ENCODE results near the gene SLC35D2. TPM values are rescaled to one million over a fixed set of nuclear protein-coding genes. Genes with fewer than 3 reads are reported as not detected.
"Not testable (repeated sequence)": the region's sequence is repeated elsewhere in the genome, so short reads cannot be mapped to it uniquely, and the experiment has no call there.

The SLC35D2 gene
- total RNA-seq, 4 donors from 2014 or later, result 5.6 to 38.5 (median 21.0) TPM

DNA sequence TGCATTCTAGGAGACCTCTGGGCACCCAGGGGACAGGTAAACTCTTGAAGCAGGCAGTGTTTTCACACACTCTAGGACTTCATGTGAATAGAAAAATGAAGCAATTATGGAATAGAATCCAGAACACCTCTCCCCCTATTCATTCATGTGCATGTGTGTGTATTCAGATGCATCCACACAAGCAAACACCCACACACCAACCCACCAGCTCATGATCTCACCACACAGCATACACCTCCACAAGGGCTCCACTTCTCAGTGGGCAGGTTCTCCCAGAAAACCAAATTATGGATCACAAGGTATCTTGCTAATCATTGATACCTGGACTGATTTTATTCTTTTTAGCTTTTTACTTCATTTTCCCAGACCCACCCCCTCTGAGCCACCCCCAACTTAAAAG lies 60.3 kb downstream of the SLC35D2 start:
- H3K36me3 ChIP-seq, result no peaks in the 10 kb centered on the region
- intact Hi-C loops (cut with DNase I; ENCODE audit: low total_unique reads), result loop anchor here (10.0 kb wide), 1 partner anchor 342 kb away; no protein-coding TSS in a partner anchor
- no peak for TF ChIP-seq POLR2A (IDR thresholded peaks at IDR 0.05)
- TF ChIP-seq, protein P1, sequence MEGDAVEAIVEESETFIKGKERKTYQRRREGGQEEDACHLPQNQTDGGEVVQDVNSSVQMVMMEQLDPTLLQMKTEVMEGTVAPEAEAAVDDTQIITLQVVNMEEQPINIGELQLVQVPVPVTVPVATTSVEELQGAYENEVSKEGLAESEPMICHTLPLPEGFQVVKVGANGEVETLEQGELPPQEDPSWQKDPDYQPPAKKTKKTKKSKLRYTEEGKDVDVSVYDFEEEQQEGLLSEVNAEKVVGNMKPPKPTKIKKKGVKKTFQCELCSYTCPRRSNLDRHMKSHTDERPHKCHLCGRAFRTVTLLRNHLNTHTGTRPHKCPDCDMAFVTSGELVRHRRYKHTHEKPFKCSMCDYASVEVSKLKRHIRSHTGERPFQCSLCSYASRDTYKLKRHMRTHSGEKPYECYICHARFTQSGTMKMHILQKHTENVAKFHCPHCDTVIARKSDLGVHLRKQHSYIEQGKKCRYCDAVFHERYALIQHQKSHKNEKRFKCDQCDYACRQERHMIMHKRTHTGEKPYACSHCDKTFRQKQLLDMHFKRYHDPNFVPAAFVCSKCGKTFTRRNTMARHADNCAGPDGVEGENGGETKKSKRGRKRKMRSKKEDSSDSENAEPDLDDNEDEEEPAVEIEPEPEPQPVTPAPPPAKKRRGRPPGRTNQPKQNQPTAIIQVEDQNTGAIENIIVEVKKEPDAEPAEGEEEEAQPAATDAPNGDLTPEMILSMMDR (IDR thresholded peaks at IDR 0.05), result no peak

DNA sequence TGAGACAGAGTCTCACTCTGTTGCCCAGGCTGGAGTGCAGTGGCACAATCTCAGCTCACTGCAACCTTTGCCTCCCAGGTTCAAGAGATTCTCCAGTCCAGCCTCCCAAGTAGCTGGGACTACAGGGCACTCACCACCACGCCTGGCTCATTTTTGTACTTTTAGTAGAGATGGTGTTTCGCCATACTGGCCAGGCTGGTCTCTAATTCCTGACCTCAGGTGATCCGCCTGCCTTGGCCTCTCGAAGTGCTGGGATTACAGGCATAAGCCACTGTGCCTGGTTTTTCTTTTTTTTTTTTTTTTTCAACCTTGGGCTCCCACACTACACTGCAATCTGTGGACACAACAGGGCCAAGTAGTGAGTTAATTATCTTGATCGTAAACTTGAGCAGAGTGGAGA lies 60.8 kb downstream of the SLC35D2 start:
- not testable (repeated sequence) for H3K36me3 ChIP-seq, H3K4me3 ChIP-seq, H3K9me3 ChIP-seq, H3K27ac ChIP-seq, H3K4me1 ChIP-seq, DNase-seq, H3K27me3 ChIP-seq
- intact Hi-C loops (cut with DNase I; ENCODE audit: low total_unique reads), result loop anchor here (10.0 kb wide), 1 partner anchor 342 kb away; no protein-coding TSS in a partner anchor

More for the DNA sequence above, 60.3 kb downstream of the SLC35D2 start:
- no peak overlapping the region for H3K4me3 ChIP-seq
- DNase-seq, result no peak
- no peaks in the 10 kb centered on the region for H3K9me3 ChIP-seq
- H3K27ac ChIP-seq, result no peak overlapping the region
- no peaks in the 10 kb centered on the region for H3K4me1 ChIP-seq
- no peaks in the 10 kb centered on the region for H3K27me3 ChIP-seq

DNA sequence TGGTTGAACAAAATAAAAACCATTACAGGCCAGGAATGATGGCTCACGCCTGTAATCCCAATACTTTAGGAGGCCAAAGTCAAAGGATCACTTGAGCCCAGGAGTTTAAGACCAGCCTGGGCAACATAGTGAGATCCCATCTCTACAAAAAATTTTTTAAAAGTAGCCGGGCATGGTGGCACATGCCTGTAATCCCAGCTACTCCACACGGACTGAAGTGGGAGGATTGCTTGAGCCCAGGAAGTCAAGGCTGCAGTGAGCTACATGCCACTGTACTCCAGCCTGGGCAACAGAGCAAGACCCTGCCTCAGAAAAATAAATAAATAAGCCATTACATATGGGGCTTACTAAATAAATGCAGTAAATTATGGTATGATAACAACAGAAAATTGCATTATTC lies 61.3 kb downstream of the SLC35D2 start:
- DNase-seq, H3K4me3 ChIP-seq, H3K27me3 ChIP-seq, H3K4me1 ChIP-seq, H3K27ac ChIP-seq, H3K36me3 ChIP-seq, H3K9me3 ChIP-seq: not testable (repeated sequence)
- intact Hi-C loops (cut with DNase I; ENCODE audit: low total_unique reads), result loop anchor here (10.0 kb wide), 1 partner anchor 343 kb away; no protein-coding TSS in a partner anchor

DNA sequence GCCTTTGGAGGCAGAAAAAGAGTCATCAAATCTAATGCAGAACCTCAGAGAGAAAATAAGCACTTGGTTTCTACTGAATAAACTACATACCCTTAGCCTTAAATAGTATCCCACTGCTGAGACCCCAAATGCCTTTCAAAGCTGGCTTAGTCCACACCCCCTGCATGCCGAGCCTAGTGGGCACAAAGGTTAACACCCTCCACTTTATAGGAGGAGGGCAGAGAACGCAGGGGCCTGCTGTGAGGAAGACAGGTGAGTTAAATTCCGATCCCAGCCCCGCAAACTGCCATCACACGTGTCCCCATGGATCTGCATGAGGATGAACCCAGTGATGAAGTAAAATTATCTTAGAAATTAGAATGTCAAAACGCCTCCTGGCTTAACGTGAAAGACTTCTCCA lies 62.0 kb downstream of the SLC35D2 start:
- Histone ChIP-seq H3K4me3 (no peak overlapping the region), H3K4me1 (no peaks in the 10 kb centered on the region), H3K9me3 (no peaks in the 10 kb centered on the region), H3K27me3 (no peaks in the 10 kb centered on the region), H3K27ac (no peak overlapping the region), H3K36me3 (no peaks in the 10 kb centered on the region)
- intact Hi-C loops (cut with DNase I; ENCODE audit: low total_unique reads), result loop anchor here (10.0 kb wide), 1 partner anchor 343 kb away; no protein-coding TSS in a partner anchor
- TF ChIP-seq, protein P1 (IDR thresholded peaks at IDR 0.05), result no peak
- no peak for TF ChIP-seq POLR2A (IDR thresholded peaks at IDR 0.05)
- no peak for DNase-seq

DNA sequence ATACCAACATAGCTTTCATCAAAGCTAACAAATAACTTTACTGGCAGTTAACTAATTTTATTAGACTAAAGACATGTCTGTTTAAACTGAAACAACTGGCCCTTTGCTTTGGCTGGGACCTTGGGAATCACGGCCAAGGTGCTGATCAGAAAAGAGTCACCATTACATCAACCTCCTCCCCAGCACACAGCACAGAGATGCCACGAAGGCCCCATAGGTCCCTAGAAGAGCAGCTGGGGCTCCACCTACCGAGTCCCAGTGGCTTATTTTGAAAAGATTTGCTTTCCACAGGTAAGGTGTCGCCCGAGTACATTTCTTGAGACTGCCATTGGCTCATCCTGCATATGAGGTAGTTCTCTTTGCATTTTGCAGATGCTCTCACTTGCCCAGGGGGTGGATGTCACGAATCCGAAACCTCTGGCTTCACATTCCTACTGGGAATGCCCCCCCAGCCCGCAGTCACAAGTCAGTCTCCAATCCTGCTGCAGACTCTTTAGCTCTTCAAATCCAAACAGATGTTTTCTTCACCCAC lies 62.7 kb downstream of the SLC35D2 start:
- no peaks in the 10 kb centered on the region for H3K9me3 ChIP-seq
- intact Hi-C loops (cut with DNase I; ENCODE audit: low total_unique reads), result loop anchor here (10.0 kb wide), 1 partner anchor 344 kb away; no protein-coding TSS in a partner anchor
- no peak overlapping the region for H3K27ac ChIP-seq
- no peak for DNase-seq
- H3K4me3 ChIP-seq, result no peak overlapping the region
- no peak for TF ChIP-seq POLR2A (IDR thresholded peaks at IDR 0.05)
- H3K27me3 ChIP-seq, result no peaks in the 10 kb centered on the region
- no peaks in the 10 kb centered on the region for H3K36me3 ChIP-seq
- H3K4me1 ChIP-seq, result no peaks in the 10 kb centered on the region

DNA sequence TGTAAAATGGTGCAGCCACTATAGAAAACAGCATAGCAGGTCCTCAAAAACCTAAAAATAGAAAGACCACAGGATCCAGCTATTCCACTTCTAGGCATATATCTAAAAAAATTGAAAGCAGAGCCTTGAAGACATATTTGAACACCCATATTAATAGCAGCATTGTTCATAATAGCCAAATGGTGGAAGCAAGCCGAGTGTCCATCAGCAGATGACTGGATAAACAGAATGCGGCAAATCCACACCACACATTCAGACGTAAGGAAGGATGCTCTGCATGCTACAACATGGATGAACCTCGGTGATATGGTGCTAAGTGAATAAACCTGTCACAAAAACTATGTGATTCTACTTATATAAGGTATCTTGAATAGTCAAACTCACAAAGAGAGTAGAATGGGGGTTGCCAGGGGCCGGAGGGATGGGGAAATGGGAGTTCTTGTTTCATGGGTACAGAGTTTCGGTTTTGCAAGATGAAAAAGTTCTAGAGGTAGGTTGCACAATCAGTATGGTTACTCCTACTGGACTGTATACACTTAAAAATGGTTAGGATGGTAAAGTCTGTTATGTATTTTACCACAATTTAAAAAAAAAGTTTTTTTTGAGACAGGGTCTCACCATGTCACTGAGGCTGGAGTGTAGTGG lies 64.5 kb downstream of the SLC35D2 start:
- Histone ChIP-seq H3K9me3 (no peaks in the 10 kb centered on the region), H3K27me3 (no peaks in the 10 kb centered on the region), H3K4me1 (no peaks in the 10 kb centered on the region), H3K27ac (no peak overlapping the region), H3K36me3 (no peaks in the 10 kb centered on the region), H3K4me3 (no peak overlapping the region)
- TF ChIP-seq POLR2A (IDR thresholded peaks at IDR 0.05), result no peak
- TF ChIP-seq, protein P1 (IDR thresholded peaks at IDR 0.05), result no peak
- DNase-seq, result no peak
- intact Hi-C loops (cut with DNase I; ENCODE audit: low total_unique reads), result loop anchor here (10.0 kb wide), 1 partner anchor 104 kb away; no protein-coding TSS in a partner anchor

All from uterus (tissue), 4 donors.